ENCODE measurements around the gene ZNF777. TPM values are rescaled to one million over a fixed set of nuclear protein-coding genes. Genes with fewer than 3 reads are reported as not detected.

ZNF777 gene
- polyA plus RNA-seq, 2 of the 4 experiments (the other 2 are of a cell fraction) = 5.4 to 10.5 TPM

- ChIA-PET POLR2A (no interaction called here), CTCF (interaction anchor here (1.1 kb wide), 1 partner anchor 32 kb away, joined by 4 read pairs; no protein-coding TSS in a partner anchor)
- Histone ChIP-seq H3K4me2 (no peak overlapping the region), H3K27ac (no peak overlapping the region), H3K4me3 (no peak overlapping the region), H3K9me3 (no peaks in the 10 kb centered on the region), H3K4me1 (peaks cover 12% of the 10 kb centered on the region)
- ATAC-seq (no peak), DNase-seq (ENCODE audit: low read depth in 1 of 2, low spot score in 1 of 2) (no peak), FAIRE-seq (no peak)
- 93% methylated on average over 5 of the region's 5 CpGs for WGBS (ENCODE audit: missing lambda C conversion rate)
- TF ChIP-seq FOSL2 (IDR thresholded peaks at IDR 0.05) (no peak), FOSL2 (CRISPR knock-in tag; IDR thresholded peaks at IDR 0.05) (no peak), HDAC2 (IDR thresholded peaks at IDR 0.05) (no peak)
These were observed 6.1 kb downstream of the ZNF777 start for GRCh38 chr7:149454750-149455149.

GRCh38 chr7:149454006-149454405 is 6.9 kb downstream of the ZNF777 start:
- ChIA-PET CTCF (interaction anchor here (1.1 kb wide), 1 partner anchor 31 kb away, joined by 4 read pairs; no protein-coding TSS in a partner anchor), POLR2A (no interaction called here)
- H3K4me3 ChIP-seq = no peak overlapping the region
- no peaks in the 10 kb centered on the region for H3K9me3 ChIP-seq
- no peak overlapping the region for H3K4me2 ChIP-seq
- DNase-seq (ENCODE audit: low read depth in 1 of 2, low spot score in 1 of 2) (no peak), FAIRE-seq (no peak), ATAC-seq (no peak)
- WGBS (ENCODE audit: missing lambda C conversion rate) = 97% methylated on average over 7 of the region's 10 CpGs
- H3K4me1 ChIP-seq = peaks cover 8% of the 10 kb centered on the region; the same call in 2 of the 3 replicates
- TF ChIP-seq TFCP2L1 (CRISPR knock-in tag; IDR thresholded peaks at IDR 0.05) (no peak), ZFP36 (IDR thresholded peaks at IDR 0.05; ENCODE audit: borderline replicate concordance, partially characterized antibody) (no peak), CHD2 (IDR thresholded peaks at IDR 0.05; ENCODE audit: low read length, partially characterized antibody) (no peak), HOXB5 (CRISPR knock-in tag; IDR thresholded peaks at IDR 0.05) (no peak), HMGXB4 (CRISPR knock-in tag; IDR thresholded peaks at IDR 0.05; ENCODE audit: borderline replicate concordance) (no peak), RNF2 (IDR thresholded peaks at IDR 0.05; ENCODE audit: borderline replicate concordance, low read depth) (no peak), NFE2L2 (conservative IDR thresholded peaks at IDR 0.05; ENCODE audit: low read length) (no peak), NR3C1 (IDR thresholded peaks at IDR 0.05) (no peak), ESRRA (IDR thresholded peaks at IDR 0.05; ENCODE audit: borderline replicate concordance, low read length) (no peak), BCL3 (IDR thresholded peaks at IDR 0.05) (no peak), NPAS2 (CRISPR knock-in tag; IDR thresholded peaks at IDR 0.05; ENCODE audit: borderline replicate concordance) (no peak), CBX2 (IDR thresholded peaks at IDR 0.05; ENCODE audit: borderline replicate concordance, low read depth) (no peak), FOSL2 (IDR thresholded peaks at IDR 0.05) (no peak), FOSL2 (CRISPR knock-in tag; IDR thresholded peaks at IDR 0.05) (no peak), POLR2AphosphoS2 (conservative IDR thresholded peaks at IDR 0.05; ENCODE audit: low read length) (no peak), RARB (CRISPR knock-in tag; IDR thresholded peaks at IDR 0.05) (no peak), HOXB13 (CRISPR knock-in tag; IDR thresholded peaks at IDR 0.05; ENCODE audit: low read depth) (no peak), RCOR1 (IDR thresholded peaks at IDR 0.05; ENCODE audit: low read depth, low read length) (no peak), ZC3H11A (IDR thresholded peaks at IDR 0.05) (no peak)
- H3K27ac ChIP-seq = no peak overlapping the region

GRCh38 chr7:149450821-149451220 is 10.0 kb downstream of the ZNF777 start:
- Histone ChIP-seq H3K27ac (no peak overlapping the region), H3K9me3 (no peaks in the 10 kb centered on the region), H3K4me1 (no peaks in the 10 kb centered on the region), H3K4me3 (no peak overlapping the region), H3K4me2 (no peak overlapping the region)
- CTCF ChIA-PET = interaction anchor here (0.8 to 1.2 kb wide), 3 partner anchors 9 to 219 kb away, joined by 3 to 4 read pairs (median 3); no protein-coding TSS in a partner anchor
- TF ChIP-seq CBX2 (IDR thresholded peaks at IDR 0.05; ENCODE audit: borderline replicate concordance, low read depth) (no peak), PBX3 (IDR thresholded peaks at IDR 0.05) (no peak), RNF2 (IDR thresholded peaks at IDR 0.05; ENCODE audit: borderline replicate concordance, low read depth) (no peak), NFE2L2 (conservative IDR thresholded peaks at IDR 0.05; ENCODE audit: low read length) (no peak), ZFP36 (IDR thresholded peaks at IDR 0.05; ENCODE audit: borderline replicate concordance, partially characterized antibody) (no peak), KDM5A (IDR thresholded peaks at IDR 0.05) (no peak), ZNF302 (CRISPR knock-in tag; IDR thresholded peaks at IDR 0.05) (no peak), HOXB5 (CRISPR knock-in tag; IDR thresholded peaks at IDR 0.05) (no peak), E2F6 (IDR thresholded peaks at IDR 0.05; ENCODE audit: borderline replicate concordance, low read depth) (no peak), FOSL2 (IDR thresholded peaks at IDR 0.05) (no peak), FOSL2 (CRISPR knock-in tag; IDR thresholded peaks at IDR 0.05) (no peak)
- WGBS (ENCODE audit: missing lambda C conversion rate) = 97% methylated on average over 10 of the region's 10 CpGs
- POLR2A ChIA-PET = no interaction called here
- ATAC-seq (no peak), DNase-seq (ENCODE audit: low read depth in 1 of 2, low spot score in 1 of 2) (no peak), FAIRE-seq (no peak)
